Breast epithelium (tissue), 3 donors: ENCODE measurements around the gene MICA.

Experiments
- POLR2AphosphoS5 ChIP-seq, 3 donors: sonication (generic); formaldehyde crosslinking; IDR thresholded peaks; one replicate each; pipeline ENCODE4 v1.6.1; 2017; ENCODE audit warnings: antibody characterized with exemption in 3 of 3
- TF ChIP-seq, protein P1 (sequence below), 3 donors: fragments of 450-650 bp; IDR thresholded peaks; one replicate each; pipeline ENCODE4 v1.5.1; 2016 to 2017; ENCODE audit warnings: antibody characterized with exemption in 3 of 3, mild to moderate bottlenecking in 3 of 3, moderate library complexity in 3 of 3

DNA sequence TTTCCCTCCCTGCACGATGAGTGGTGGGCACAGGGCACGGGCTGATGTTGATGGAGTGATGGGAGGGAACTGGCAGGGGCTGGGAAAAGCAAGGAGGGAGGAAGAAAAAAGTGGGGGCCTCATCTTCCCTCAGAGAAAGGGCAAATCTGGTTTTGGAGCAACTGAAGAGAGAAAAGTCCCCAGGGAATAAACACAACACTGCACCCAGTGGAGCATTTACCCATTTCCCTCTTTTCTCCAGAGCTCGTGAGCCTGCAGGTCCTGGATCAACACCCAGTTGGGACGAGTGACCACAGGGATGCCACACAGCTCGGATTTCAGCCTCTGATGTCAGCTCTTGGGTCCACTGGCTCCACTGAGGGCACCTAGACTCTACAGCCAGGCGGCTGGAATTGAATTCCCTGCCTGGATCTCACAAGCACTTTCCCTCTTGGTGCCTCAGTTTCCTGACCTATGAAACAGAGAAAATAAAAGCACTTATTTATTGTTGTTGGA is 11.4 kb downstream of the MICA start:
- TF ChIP-seq, protein P1, sequence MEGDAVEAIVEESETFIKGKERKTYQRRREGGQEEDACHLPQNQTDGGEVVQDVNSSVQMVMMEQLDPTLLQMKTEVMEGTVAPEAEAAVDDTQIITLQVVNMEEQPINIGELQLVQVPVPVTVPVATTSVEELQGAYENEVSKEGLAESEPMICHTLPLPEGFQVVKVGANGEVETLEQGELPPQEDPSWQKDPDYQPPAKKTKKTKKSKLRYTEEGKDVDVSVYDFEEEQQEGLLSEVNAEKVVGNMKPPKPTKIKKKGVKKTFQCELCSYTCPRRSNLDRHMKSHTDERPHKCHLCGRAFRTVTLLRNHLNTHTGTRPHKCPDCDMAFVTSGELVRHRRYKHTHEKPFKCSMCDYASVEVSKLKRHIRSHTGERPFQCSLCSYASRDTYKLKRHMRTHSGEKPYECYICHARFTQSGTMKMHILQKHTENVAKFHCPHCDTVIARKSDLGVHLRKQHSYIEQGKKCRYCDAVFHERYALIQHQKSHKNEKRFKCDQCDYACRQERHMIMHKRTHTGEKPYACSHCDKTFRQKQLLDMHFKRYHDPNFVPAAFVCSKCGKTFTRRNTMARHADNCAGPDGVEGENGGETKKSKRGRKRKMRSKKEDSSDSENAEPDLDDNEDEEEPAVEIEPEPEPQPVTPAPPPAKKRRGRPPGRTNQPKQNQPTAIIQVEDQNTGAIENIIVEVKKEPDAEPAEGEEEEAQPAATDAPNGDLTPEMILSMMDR (IDR thresholded peaks at IDR 0.05): no peak
- TF ChIP-seq POLR2AphosphoS5 (IDR thresholded peaks at IDR 0.05): no peak
